Activated naive CD4-positive, alpha-beta T cell treated with anti-CD3 and anti-CD28 coated beads for 36 hours (primary cell): Measurements from ENCODE around the gene ONECUT1. TPM values are rescaled to one million over a fixed set of nuclear protein-coding genes. Genes with fewer than 3 reads are reported as not detected.

Experiments used
- CTCF ChIA-PET: fragments of 350-600 bp; sonication (Branson Sonifier 250); formaldehyde crosslinking; loops from one replicate; lab custom pipeline; 2021; ENCODE audit warnings: antibody characterized with exemption; lab: Charles Lee
- DNase-seq: peaks from one replicate; pipeline ENCODE4 v3.0.0-alpha.2; 2020
- H3K27ac Mint-ChIP-seq: one replicate; pipeline ENCODE4 v1.8.0; 2021; ENCODE audit warnings: mild to moderate bottlenecking, mixed read lengths
- H3K27me3 Mint-ChIP-seq: one replicate; pipeline ENCODE4 v1.8.0; 2021; ENCODE audit warnings: low read depth, mixed read lengths
- H3K36me3 Mint-ChIP-seq: one replicate; pipeline ENCODE4 v1.8.0; 2021; ENCODE audit warnings: low read depth, mixed read lengths
- H3K4me1 Mint-ChIP-seq: one replicate; pipeline ENCODE4 v1.8.0; 2021; ENCODE audit warnings: low read depth, mixed read lengths
- H3K4me3 Mint-ChIP-seq: one replicate; pipeline ENCODE4 v1.8.0; 2021; ENCODE audit warnings: mild to moderate bottlenecking, moderate library complexity, mixed read lengths
- H3K9me3 Mint-ChIP-seq: one replicate; pipeline ENCODE4 v1.8.0; 2021; ENCODE audit warnings: mixed read lengths
- intact Hi-C: fragments of 100-400 bp; cut with micrococcal nuclease; formaldehyde crosslinking; loops from one replicate; pipeline ENCODE4 v1.15.1; 2023
- total RNA-seq, 2 experiments: library from RNA; stranded (reverse); gene quantifications; one replicate each; pipeline ENCODE4 v1.2.3, GENCODE V29; 2021

Gene ONECUT1
- total RNA-seq, 2 experiments from 2014 or later, result not detected

GRCh38 chr15:52795464-52796227 is 5.5 kb upstream of the ONECUT1 start:
- H3K27ac Mint-ChIP-seq, result no peak overlapping the region
- intact Hi-C loops, result loop anchor here (1.0 kb wide), 2 partner anchors 7 to 9 kb away; no protein-coding TSS in a partner anchor
- H3K36me3 Mint-ChIP-seq, result no peaks in the 10 kb centered on the region
- no peak for DNase-seq
- CTCF ChIA-PET, result no interaction called here
- no peak overlapping the region for H3K4me3 Mint-ChIP-seq
- H3K9me3 Mint-ChIP-seq, result no peaks in the 10 kb centered on the region
- peaks cover 28% of the 10 kb centered on the region for H3K4me1 Mint-ChIP-seq
- peaks cover 84% of the 10 kb centered on the region for H3K27me3 Mint-ChIP-seq

- Mint-ChIP-seq H3K4me1 (peaks cover 22% of the 10 kb centered on the region), H3K9me3 (no peaks in the 10 kb centered on the region), H3K27ac (no peak overlapping the region), H3K36me3 (no peaks in the 10 kb centered on the region), H3K4me3 (no peak overlapping the region), H3K27me3 (peaks cover 79% of the 10 kb centered on the region)
- CTCF ChIA-PET, result no interaction called here
- intact Hi-C loops, result loop anchor here (1.0 to 5.0 kb wide), 2 partner anchors 9 to 1182 kb away; partner anchors contain the start of gene UNC13C
- DNase-seq, result no peak
Measured at GRCh38 chr15:52794665-52795463, 4.7 kb upstream of the ONECUT1 start.

GRCh38 chr15:52791776-52792175 is 1.6 kb upstream of the ONECUT1 start:
- no peak overlapping the region for H3K27ac Mint-ChIP-seq
- H3K9me3 Mint-ChIP-seq, result no peaks in the 10 kb centered on the region
- peaks cover 84% of the 10 kb centered on the region for H3K27me3 Mint-ChIP-seq
- H3K36me3 Mint-ChIP-seq, result no peaks in the 10 kb centered on the region
- intact Hi-C loops, result loop anchor here (2.0 to 5.0 kb wide), 2 partner anchors 13 to 1186 kb away; partner anchors contain the start of gene UNC13C
- no peak for DNase-seq
- H3K4me1 Mint-ChIP-seq, result peaks cover 19% of the 10 kb centered on the region
- CTCF ChIA-PET, result interaction anchor here (1.0 kb wide), 1 partner anchor 13 kb away, joined by 3 read pairs; no protein-coding TSS in a partner anchor
- H3K4me3 Mint-ChIP-seq, result no peak overlapping the region

- peaks cover 20% of the 10 kb centered on the region for H3K4me1 Mint-ChIP-seq
- H3K4me3 Mint-ChIP-seq, result peak overlapping the region; percentile 54
- intact Hi-C loops, result loop anchor here (2.0 to 5.0 kb wide), 2 partner anchors 14 to 1186 kb away; partner anchors contain the start of gene UNC13C
- peaks cover 82% of the 10 kb centered on the region for H3K27me3 Mint-ChIP-seq
- H3K27ac Mint-ChIP-seq, result no peak overlapping the region
- no peaks in the 10 kb centered on the region for H3K36me3 Mint-ChIP-seq
- no peak for DNase-seq
- no peaks in the 10 kb centered on the region for H3K9me3 Mint-ChIP-seq
- CTCF ChIA-PET, result interaction anchor here (0.6 to 1.0 kb wide), 2 partner anchors 14 to 162 kb away, joined by 3 read pairs; no protein-coding TSS in a partner anchor
Measured at GRCh38 chr15:52790941-52791751, 1.0 kb upstream of the ONECUT1 start.

GRCh38 chr15:52789601-52790168 is 451 bp downstream of the ONECUT1 start:
- Mint-ChIP-seq H3K27me3 (peaks cover 82% of the 10 kb centered on the region), H3K36me3 (no peaks in the 10 kb centered on the region), H3K9me3 (no peaks in the 10 kb centered on the region), H3K27ac (no peak overlapping the region), H3K4me1 (peaks cover 14% of the 10 kb centered on the region), H3K4me3 (peak overlapping the region; percentile 66)
- intact Hi-C loops, result loop anchor here (2.0 to 10.0 kb wide), 4 partner anchors 15 to 1188 kb away; partner anchors contain the start of gene UNC13C
- no peak for DNase-seq
- CTCF ChIA-PET, result interaction anchor here (0.6 to 0.9 kb wide), 2 partner anchors 15 to 228 kb away, joined by 3 read pairs; no protein-coding TSS in a partner anchor

GRCh38 chr15:52789008-52789600 is 1.0 kb downstream of the ONECUT1 start:
- Mint-ChIP-seq H3K27me3 (peaks cover 80% of the 10 kb centered on the region), H3K27ac (no peak overlapping the region), H3K4me3 (peak overlapping the region; percentile 65), H3K4me1 (peaks cover 18% of the 10 kb centered on the region), H3K36me3 (no peaks in the 10 kb centered on the region), H3K9me3 (no peaks in the 10 kb centered on the region)
- intact Hi-C loops, result loop anchor here (10.0 kb wide), 2 partner anchors 176 to 726 kb away; no protein-coding TSS in a partner anchor
- CTCF ChIA-PET, result interaction anchor here (0.6 to 0.9 kb wide), 2 partner anchors 16 to 227 kb away, joined by 3 read pairs; no protein-coding TSS in a partner anchor
- no peak for DNase-seq

- Mint-ChIP-seq H3K9me3 (no peaks in the 10 kb centered on the region), H3K36me3 (no peaks in the 10 kb centered on the region), H3K27ac (no peak overlapping the region), H3K4me3 (peak overlapping the region; percentile 65), H3K27me3 (peaks cover 79% of the 10 kb centered on the region), H3K4me1 (peaks cover 24% of the 10 kb centered on the region)
- CTCF ChIA-PET, result no interaction called here
- intact Hi-C loops, result loop anchor here (1.0 to 10.0 kb wide), 3 partner anchors 8 to 726 kb away; no protein-coding TSS in a partner anchor
- DNase-seq, result no peak
Measured at GRCh38 chr15:52788099-52788986, 1.8 kb downstream of the ONECUT1 start.

- Mint-ChIP-seq H3K9me3 (no peaks in the 10 kb centered on the region), H3K27me3 (peaks cover 81% of the 10 kb centered on the region), H3K4me1 (peaks cover 26% of the 10 kb centered on the region), H3K27ac (no peak overlapping the region), H3K36me3 (no peaks in the 10 kb centered on the region), H3K4me3 (no peak overlapping the region)
- intact Hi-C loops, result loop anchor here (1.0 to 10.0 kb wide), 3 partner anchors 9 to 727 kb away; no protein-coding TSS in a partner anchor
- CTCF ChIA-PET, result interaction anchor here (0.8 kb wide), 1 partner anchor 10 kb away, joined by 3 read pairs; no protein-coding TSS in a partner anchor
- DNase-seq, result no peak
Measured at GRCh38 chr15:52787549-52788098, 2.5 kb downstream of the ONECUT1 start.

- no peak for DNase-seq
- Mint-ChIP-seq H3K36me3 (no peaks in the 10 kb centered on the region), H3K4me3 (no peak overlapping the region), H3K27ac (no peak overlapping the region), H3K4me1 (peaks cover 26% of the 10 kb centered on the region), H3K27me3 (peaks cover 79% of the 10 kb centered on the region), H3K9me3 (no peaks in the 10 kb centered on the region)
- CTCF ChIA-PET, result interaction anchor here (0.8 kb wide), 1 partner anchor 10 kb away, joined by 3 read pairs; no protein-coding TSS in a partner anchor
- intact Hi-C loops, result loop anchor here (10.0 kb wide), 2 partner anchors 178 to 728 kb away; no protein-coding TSS in a partner anchor
Measured at GRCh38 chr15:52787123-52787503, 3.0 kb downstream of the ONECUT1 start.
